ENCODE results near the gene SDK1.
A peak's percentile ranks its signal among the peaks of the same experiment; 100 is the strongest.

Gene SDK1

GRCh38 chr7:4127909-4128560, 827.0 kb downstream of the SDK1 start:
- DNase-seq (ENCODE audit: low spot score), result no peak

- no peak for DNase-seq (ENCODE audit: low spot score)
Observed at GRCh38 chr7:4129481-4130122, 828.5 kb downstream of the SDK1 start.

- DNase-seq (ENCODE audit: low spot score), result no peak
Observed at GRCh38 chr7:4131063-4131462, 830.0 kb downstream of the SDK1 start.

GRCh38 chr7:4132221-4132620, 831.2 kb downstream of the SDK1 start:
- DNase-seq (ENCODE audit: low spot score), result no peak

GRCh38 chr7:4133491-4134044, 832.5 kb downstream of the SDK1 start:
- DNase-seq (ENCODE audit: low spot score), result no peak

GRCh38 chr7:4134204-4134603, 833.2 kb downstream of the SDK1 start:
- DNase-seq (ENCODE audit: low spot score), result no peak

- no peak for DNase-seq (ENCODE audit: low spot score)
Observed at GRCh38 chr7:4134631-4135030, 833.6 kb downstream of the SDK1 start.

GRCh38 chr7:4135301-4135700, 834.2 kb downstream of the SDK1 start:
- DNase-seq (ENCODE audit: low spot score), result no peak

GRCh38 chr7:4136036-4136435, 835.0 kb downstream of the SDK1 start:
- DNase-seq (ENCODE audit: low spot score), result no peak

GRCh38 chr7:4136501-4137110, 835.6 kb downstream of the SDK1 start:
- DNase-seq (ENCODE audit: low spot score), result peak; percentile 17

- peak; percentile 16 for DNase-seq (ENCODE audit: low spot score)
Observed at GRCh38 chr7:4137552-4137951, 836.5 kb downstream of the SDK1 start.

- DNase-seq (ENCODE audit: low spot score), result no peak
Observed at GRCh38 chr7:4138866-4139265, 837.8 kb downstream of the SDK1 start.

GRCh38 chr7:4139656-4140625, 838.9 kb downstream of the SDK1 start:
- DNase-seq (ENCODE audit: low spot score), result peak; percentile 15

- DNase-seq (ENCODE audit: low spot score), result no peak
Observed at GRCh38 chr7:4140933-4141332, 839.9 kb downstream of the SDK1 start.

GRCh38 chr7:4143006-4143405, 842.0 kb downstream of the SDK1 start:
- DNase-seq (ENCODE audit: low spot score), result no peak

- peak; percentile 17 for DNase-seq (ENCODE audit: low spot score)
Observed at GRCh38 chr7:4143511-4144171, 842.6 kb downstream of the SDK1 start.

- peak; percentile 89 for DNase-seq (ENCODE audit: low spot score)
Observed at GRCh38 chr7:4144172-4144701, 843.2 kb downstream of the SDK1 start.

- DNase-seq (ENCODE audit: low spot score), result peak; percentile 94
Observed at GRCh38 chr7:4144811-4145510, 843.9 kb downstream of the SDK1 start.

GRCh38 chr7:4145576-4145975, 844.5 kb downstream of the SDK1 start:
- DNase-seq (ENCODE audit: low spot score), result no peak
